Activated CD8-positive, alpha-beta T cell treated with anti-CD3 and anti-CD28 coated beads for 36 hours (primary cell): ENCODE data around the gene SART1. TPM values are rescaled to one million over a fixed set of nuclear protein-coding genes. Genes with fewer than 3 reads are reported as not detected.

Source experiments
- ATAC-seq: fragments of 200-7000 bp; cut with Tn5 transposase; one replicate; pipeline ENCODE4 v1.10.0; 2021; ENCODE audit warnings: mild to moderate bottlenecking, moderate library complexity
- CTCF ChIA-PET: fragments of 350-600 bp; sonication (Branson Sonifier 250); formaldehyde crosslinking; loops from one replicate; lab custom pipeline; 2021; ENCODE audit warnings: antibody characterized with exemption; lab: Charles Lee
- POLR2A ChIA-PET: fragments of 350-600 bp; sonication (Branson Sonifier 250); formaldehyde crosslinking; loops from one replicate; lab custom pipeline; 2021; ENCODE audit warnings: antibody characterized with exemption; lab: Charles Lee
- DNase-seq: peaks from one replicate; pipeline ENCODE4 v3.0.0-alpha.2; 2020
- H3K27ac Mint-ChIP-seq: one replicate; pipeline ENCODE4 v1.8.0; 2021; ENCODE audit warnings: mild to moderate bottlenecking, mixed read lengths
- H3K27me3 Mint-ChIP-seq: one replicate; pipeline ENCODE4 v1.8.0; 2021; ENCODE audit warnings: mixed read lengths
- H3K36me3 Mint-ChIP-seq: one replicate; pipeline ENCODE4 v1.8.0; 2021; ENCODE audit warnings: low read depth, mixed read lengths
- H3K4me1 Mint-ChIP-seq: one replicate; pipeline ENCODE4 v1.8.0; 2021; ENCODE audit warnings: low read depth, mixed read lengths
- H3K4me3 Mint-ChIP-seq: one replicate; pipeline ENCODE4 v1.8.0; 2021; ENCODE audit warnings: mild to moderate bottlenecking, moderate library complexity, mixed read lengths
- H3K9me3 Mint-ChIP-seq: one replicate; pipeline ENCODE4 v1.8.0; 2021; ENCODE audit warnings: mixed read lengths
- intact Hi-C: fragments of 100-400 bp; cut with micrococcal nuclease; formaldehyde crosslinking; loops from one replicate; pipeline ENCODE4 v1.10.0; 2022
- total RNA-seq, 2 experiments: library from RNA; stranded (reverse); gene quantifications; one replicate each; pipeline ENCODE4 v1.2.3, GENCODE V29; 2021
- TF ChIP-seq, protein P1 (sequence below): fragments of 200-600 bp; IDR thresholded peaks from one replicate; pipeline ENCODE4 v1.8.0; 2022; ENCODE audit warnings: antibody characterized with exemption, mild to moderate bottlenecking

SART1 gene
- total RNA-seq, 2 experiments from 2014 or later, result 58.3 to 63.9 TPM

DNA sequence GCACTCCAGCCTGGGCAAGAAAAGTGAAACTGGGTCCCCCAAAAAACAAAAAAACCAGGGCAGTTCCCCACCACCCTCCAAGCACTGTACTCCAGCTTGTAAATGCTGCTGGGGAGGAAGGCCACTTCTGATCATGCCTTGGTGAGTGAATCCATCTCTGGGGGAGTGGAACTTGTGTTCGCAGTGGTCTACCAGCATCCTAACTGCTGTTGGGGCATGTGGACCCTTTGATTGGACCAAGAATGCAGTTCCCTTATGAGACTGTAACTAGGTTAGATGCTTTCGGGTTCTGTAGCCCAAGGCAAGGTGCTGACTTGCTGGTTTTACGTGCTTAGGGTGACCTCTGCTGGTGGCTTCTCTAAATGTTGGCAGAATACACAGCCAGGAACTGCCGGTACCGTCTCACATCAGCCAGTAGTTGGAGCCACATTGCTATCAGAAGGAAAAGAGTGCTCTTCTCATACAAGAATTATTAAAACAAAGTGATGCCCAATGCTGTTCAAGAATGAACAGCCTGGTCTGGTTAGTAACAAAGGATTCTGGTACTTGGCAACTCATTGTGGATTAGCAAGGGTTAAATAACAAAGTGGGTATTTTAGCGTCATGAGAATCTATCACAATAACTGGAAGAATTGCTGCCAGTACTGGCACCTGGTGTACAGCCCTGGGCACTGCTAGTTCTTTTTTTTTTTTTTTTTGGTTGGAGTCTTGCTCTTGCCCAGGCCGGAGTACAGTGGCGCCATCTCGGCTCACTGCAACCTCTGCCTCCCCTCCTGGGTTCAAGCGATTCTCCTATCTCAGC, 27.5 kb downstream of the SART1 start:
- intact Hi-C loops, result loop anchor here (5.0 kb wide), 1 partner anchor 102 kb away; the partner anchor contains the start of gene FIBP
- TF ChIP-seq, protein P1, sequence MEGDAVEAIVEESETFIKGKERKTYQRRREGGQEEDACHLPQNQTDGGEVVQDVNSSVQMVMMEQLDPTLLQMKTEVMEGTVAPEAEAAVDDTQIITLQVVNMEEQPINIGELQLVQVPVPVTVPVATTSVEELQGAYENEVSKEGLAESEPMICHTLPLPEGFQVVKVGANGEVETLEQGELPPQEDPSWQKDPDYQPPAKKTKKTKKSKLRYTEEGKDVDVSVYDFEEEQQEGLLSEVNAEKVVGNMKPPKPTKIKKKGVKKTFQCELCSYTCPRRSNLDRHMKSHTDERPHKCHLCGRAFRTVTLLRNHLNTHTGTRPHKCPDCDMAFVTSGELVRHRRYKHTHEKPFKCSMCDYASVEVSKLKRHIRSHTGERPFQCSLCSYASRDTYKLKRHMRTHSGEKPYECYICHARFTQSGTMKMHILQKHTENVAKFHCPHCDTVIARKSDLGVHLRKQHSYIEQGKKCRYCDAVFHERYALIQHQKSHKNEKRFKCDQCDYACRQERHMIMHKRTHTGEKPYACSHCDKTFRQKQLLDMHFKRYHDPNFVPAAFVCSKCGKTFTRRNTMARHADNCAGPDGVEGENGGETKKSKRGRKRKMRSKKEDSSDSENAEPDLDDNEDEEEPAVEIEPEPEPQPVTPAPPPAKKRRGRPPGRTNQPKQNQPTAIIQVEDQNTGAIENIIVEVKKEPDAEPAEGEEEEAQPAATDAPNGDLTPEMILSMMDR, result peak; percentile 99
- ATAC-seq (peak; percentile 99), DNase-seq (peak; percentile 98)
- CTCF ChIA-PET, result interaction anchor here (0.6 to 4.3 kb wide), 43 partner anchors 10 to 377 kb away, joined by 3 to 41 read pairs (median 3); partner anchors contain the start of genes BANF1, CCDC85B, EIF1AD and FIBP
- Mint-ChIP-seq H3K27me3 (no peaks in the 10 kb centered on the region), H3K36me3 (peaks cover 12% of the 10 kb centered on the region), H3K4me1 (peaks cover 5% of the 10 kb centered on the region), H3K4me3 (no peak overlapping the region), H3K9me3 (no peaks in the 10 kb centered on the region), H3K27ac (peak overlapping the region; percentile 53)
- POLR2A ChIA-PET, result interaction anchor here (0.7 to 1.4 kb wide), 5 partner anchors 27 to 210 kb away, joined by 3 to 4 read pairs (median 4); partner anchors contain the start of genes C11orf68 and SART1

DNA sequence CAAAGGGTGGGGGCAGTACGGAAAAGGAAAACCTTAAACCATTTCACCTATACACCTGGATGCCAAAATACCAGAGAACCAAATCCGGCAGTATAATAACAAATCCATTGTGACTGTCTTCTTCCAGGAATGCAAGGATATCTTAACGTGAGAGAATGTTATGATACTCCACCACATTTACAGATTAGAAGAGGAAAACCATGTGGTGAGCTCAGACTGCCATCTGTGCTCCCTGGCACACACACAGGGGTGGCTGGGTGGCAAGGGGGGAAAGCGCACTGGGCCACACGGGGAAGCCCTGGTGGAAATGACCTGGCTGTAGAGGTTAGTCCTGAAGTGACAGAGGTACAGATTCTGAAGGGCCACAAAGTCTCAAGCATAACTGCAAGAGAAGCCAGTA, 30.5 kb downstream of the SART1 start:
- ATAC-seq, result no peak
- POLR2A ChIA-PET, result interaction anchor here (1.0 to 1.2 kb wide), 2 partner anchors 21 to 102 kb away, joined by 3 to 4 read pairs; partner anchors contain the start of gene CCDC85B

DNA sequence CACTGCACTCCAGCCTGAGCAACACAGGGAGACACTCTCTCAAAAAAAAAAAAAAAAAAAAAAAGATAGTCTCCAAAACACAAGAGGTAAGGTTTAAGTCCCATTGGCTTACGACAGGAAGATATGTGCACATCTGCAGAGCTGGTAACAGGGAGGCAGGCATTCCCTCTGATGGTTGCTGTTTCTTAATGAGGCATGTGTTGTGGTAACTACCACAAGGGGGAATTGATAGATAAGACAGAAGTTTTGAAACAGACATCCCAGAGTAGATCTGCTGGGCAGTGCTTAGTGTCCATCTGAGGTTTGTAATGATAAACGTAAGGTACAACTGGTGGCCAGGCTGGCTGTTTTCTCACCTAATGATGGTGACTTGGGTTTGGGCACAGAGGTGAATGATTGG, 35.8 kb downstream of the SART1 start:
- ATAC-seq (no peak), DNase-seq (no peak)
- POLR2A ChIA-PET, result no interaction called here
- Mint-ChIP-seq H3K4me3 (no peak overlapping the region), H3K4me1 (peaks cover 17% of the 10 kb centered on the region), H3K27me3 (no peaks in the 10 kb centered on the region), H3K9me3 (no peaks in the 10 kb centered on the region), H3K36me3 (peaks cover 48% of the 10 kb centered on the region), H3K27ac (peak overlapping the region; percentile 11)
- intact Hi-C loops, result no loop called here
- CTCF ChIA-PET, result interaction anchor here (1.1 kb wide), 1 partner anchor 113 kb away, joined by 4 read pairs; no protein-coding TSS in a partner anchor
- TF ChIP-seq, protein P1, result no peak

More for the DNA sequence above, 30.5 kb downstream of the SART1 start:
- H3K36me3 Mint-ChIP-seq, result peaks cover 22% of the 10 kb centered on the region
- no peak overlapping the region for H3K27ac Mint-ChIP-seq
- no peaks in the 10 kb centered on the region for H3K9me3 Mint-ChIP-seq
- H3K27me3 Mint-ChIP-seq, result no peaks in the 10 kb centered on the region
- intact Hi-C loops, result no loop called here
- no peak overlapping the region for H3K4me3 Mint-ChIP-seq
- H3K4me1 Mint-ChIP-seq, result peaks cover 5% of the 10 kb centered on the region
- DNase-seq, result no peak
- TF ChIP-seq, protein P1, result no peak
- CTCF ChIA-PET, result interaction anchor here (0.6 to 4.3 kb wide), 11 partner anchors 30 to 279 kb away, joined by 3 to 41 read pairs (median 3); partner anchors contain the start of genes AP5B1, CCDC85B, FIBP and KAT5

DNA sequence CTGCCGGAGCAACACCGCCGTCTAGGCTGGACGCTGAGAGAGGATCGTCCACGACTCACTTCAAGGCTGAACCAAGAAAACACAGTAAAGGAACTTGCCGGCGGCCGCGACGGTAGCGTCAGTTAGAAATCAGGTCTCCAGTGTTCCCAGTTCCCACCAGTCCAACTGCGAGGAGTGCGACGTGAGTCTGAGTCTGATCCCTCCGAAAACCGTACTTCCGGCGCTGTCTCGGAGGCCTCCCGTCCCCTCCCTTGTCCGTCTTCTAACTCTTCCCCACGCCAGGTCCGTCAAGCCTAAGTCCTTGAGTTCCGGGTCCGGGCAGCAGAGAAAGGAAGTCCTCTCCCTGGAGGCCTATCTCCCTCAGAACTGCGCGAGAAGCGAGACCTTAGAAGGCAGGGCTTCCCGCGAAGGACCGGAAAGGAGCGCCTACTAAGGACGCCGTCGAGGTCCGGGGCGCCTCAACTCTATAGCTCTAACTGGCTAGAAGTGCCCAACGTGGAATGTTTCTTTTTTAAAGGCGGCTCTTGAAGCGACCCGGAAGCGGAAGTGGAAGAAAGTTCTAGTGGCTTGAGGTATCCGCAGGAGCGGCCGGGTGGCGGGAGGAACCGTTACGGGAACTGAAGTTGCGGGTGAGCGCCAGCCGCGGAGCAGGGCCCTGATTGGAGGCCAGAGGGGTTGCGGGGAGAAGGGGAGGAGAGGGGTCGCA, 40.6 kb downstream of the SART1 start, which contains the start of the genes BANF1 and EIF1AD:
Gene BANF1, plus strand, starts transcription at position 562 of the 706 bp plus-strand sequence. CDS start 748 bp downstream, outside the sequence.
Gene EIF1AD, minus strand, starts transcription at position 216 of the 706 bp plus-strand sequence. CDS start 1,768 bp downstream, outside the sequence.
- CTCF ChIA-PET, result interaction anchor here (0.9 to 1.9 kb wide), 8 partner anchors 12 to 222 kb away, joined by 3 to 14 read pairs (median 4); partner anchors contain the start of genes AP5B1 and CCDC85B
- Mint-ChIP-seq H3K4me1 (peaks cover 34% of the 10 kb centered on the region), H3K27ac (peak within 1 kb of the TSS; percentile 98), H3K4me3 (peak within 1 kb of the TSS; percentile 98), H3K36me3 (peaks cover 63% of the 10 kb centered on the region), H3K9me3 (no peaks in the 10 kb centered on the region), H3K27me3 (no peaks in the 10 kb centered on the region)
- POLR2A ChIA-PET, result interaction anchor here (0.6 to 1.4 kb wide), 11 partner anchors 8 to 290 kb away, joined by 3 to 10 read pairs (median 4); partner anchors contain the start of genes CCDC85B, CST6, KAT5 and MUS81
- intact Hi-C loops, result no loop called here
- TF ChIP-seq, protein P1, result no peak
- ATAC-seq, result peak; percentile 93
- peak; percentile 96 for DNase-seq
